CD14-positive monocyte (primary cell): ENCODE measurements around the gene IFT122. TPM values are rescaled to one million over a fixed set of nuclear protein-coding genes. Genes with fewer than 3 reads are reported as not detected.

Experiments used
- DNase-seq, 3 donors: peaks; one replicate each; pipeline ENCODE4 v3.0.0-alpha.2; 2011 to 2022
- H2AFZ ChIP-seq: 2 replicates; pipeline ENCODE4 v1.6.0; 2012; ENCODE audit warnings: mild to moderate bottlenecking, low read depth, low read length, inconsistent platforms; ENCODE audit not compliant: insufficient read depth, poor library complexity, severe bottlenecking
- H3K27ac ChIP-seq, 2 donors: 1 replicate in 1 of 2; 2 replicates in 1 of 2; pipeline ENCODE4 v1.5.1; 2012 to 2013; ENCODE audit warnings: low read length in 2 of 2, control low read depth in 1 of 2, inconsistent platforms in 1 of 2, low read depth in 1 of 2, mild to moderate bottlenecking in 1 of 2
- H3K27me3 ChIP-seq, 2 donors: one replicate each; pipeline versions ENCODE4 v1.6.0 to v1.6.1; 2011 to 2013; ENCODE audit warnings: low read length in 2 of 2; ENCODE audit not compliant: control insufficient read depth in 2 of 2, insufficient read depth in 2 of 2
- H3K36me3 ChIP-seq, 2 donors: replicated peaks in 1 of 2; 1 replicate in 1 of 2; 2 replicates in 1 of 2; pipeline versions ENCODE4 v1.5.1 to v1.6.1; 2012 to 2013; ENCODE audit warnings: low read length in 2 of 2, control low read depth in 1 of 2, inconsistent platforms in 1 of 2, mild to moderate bottlenecking in 1 of 2; ENCODE audit not compliant: insufficient read depth in 2 of 2, control insufficient read depth in 1 of 2
- H3K4me1 ChIP-seq, 2 donors: 1 replicate in 1 of 2; 2 replicates in 1 of 2; pipeline versions ENCODE4 v1.5.1 to v1.6.1; 2012 to 2013; ENCODE audit warnings: low read length in 2 of 2, control low read depth in 1 of 2, inconsistent platforms in 1 of 2, mild to moderate bottlenecking in 1 of 2, moderate library complexity in 1 of 2; ENCODE audit not compliant: insufficient read depth in 2 of 2, control insufficient read depth in 1 of 2
- H3K4me2 ChIP-seq: replicated peaks from 2 replicates; pipeline ENCODE3; 2012; ENCODE audit warnings: low read length, moderate library complexity, mild to moderate bottlenecking; ENCODE audit not compliant: poor library complexity, severe bottlenecking; ENCODE audit errors: extremely low read depth
- H3K4me3 ChIP-seq, 3 experiments: fragments of 200-600 bp in 1 of 3; sonication (generic) in 1 of 3; replicated peaks in 1 of 3; 1 replicate in 2 of 3; 2 replicates in 1 of 3; pipeline ENCODE4 v1.5.1; 2011 to 2013; ENCODE audit warnings: low read length in 3 of 3, mild to moderate bottlenecking in 3 of 3, control low read depth in 2 of 3, low read depth in 2 of 3, inconsistent platforms in 1 of 3, moderate library complexity in 1 of 3
- H3K79me2 ChIP-seq: 2 replicates; pipeline ENCODE4 v1.6.0; 2012; ENCODE audit warnings: mild to moderate bottlenecking, control low read depth, inconsistent platforms, low read length, moderate library complexity; ENCODE audit not compliant: insufficient read depth
- H3K9ac ChIP-seq: 2 replicates; pipeline ENCODE4 v1.6.0; 2017; ENCODE audit warnings: low read length, mild to moderate bottlenecking; ENCODE audit not compliant: insufficient read depth, poor library complexity, severe bottlenecking
- H3K9me3 ChIP-seq, 2 donors: replicated peaks in 1 of 2; 1 replicate in 1 of 2; 2 replicates in 1 of 2; pipeline versions ENCODE4 v1.5.1 to v1.6.1; 2012 to 2013; ENCODE audit warnings: low read length in 2 of 2, control low read depth in 1 of 2; ENCODE audit not compliant: control insufficient read depth in 1 of 2, insufficient read depth in 1 of 2
- H4K20me1 ChIP-seq: 2 replicates; pipeline ENCODE4 v1.6.0; 2012; ENCODE audit warnings: mild to moderate bottlenecking, low read length, control low read depth, moderate library complexity; ENCODE audit not compliant: insufficient read depth
- H3K27ac Mint-ChIP-seq, 7 donors: one replicate each; pipeline ENCODE4 v1.8.0; 2020; ENCODE audit warnings: mild to moderate bottlenecking in 7 of 7, mixed read lengths in 7 of 7, moderate library complexity in 6 of 7, inconsistent platforms in 2 of 7
- H3K27me3 Mint-ChIP-seq, 3 donors: one replicate each; pipeline ENCODE4 v1.8.0; 2021 to 2022; ENCODE audit warnings: low read depth in 3 of 3, mild to moderate bottlenecking in 3 of 3, mixed read lengths in 3 of 3, moderate library complexity in 3 of 3, inconsistent platforms in 1 of 3
- H3K36me3 Mint-ChIP-seq, 2 donors: one replicate each; pipeline ENCODE4 v1.8.0; 2020; ENCODE audit warnings: mixed read lengths in 2 of 2, inconsistent platforms in 1 of 2, mild to moderate bottlenecking in 1 of 2
- H3K4me1 Mint-ChIP-seq: one replicate; pipeline ENCODE4 v1.8.0; 2020; ENCODE audit warnings: mild to moderate bottlenecking, mixed read lengths
- H3K4me3 Mint-ChIP-seq, 2 donors: one replicate each; pipeline ENCODE4 v1.8.0; 2020; ENCODE audit warnings: mild to moderate bottlenecking in 2 of 2, mixed read lengths in 2 of 2, moderate library complexity in 1 of 2
- H3K9me3 Mint-ChIP-seq, 7 donors: one replicate each; pipeline ENCODE4 v1.8.0; 2020 to 2022; ENCODE audit warnings: mixed read lengths in 7 of 7, mild to moderate bottlenecking in 6 of 7, moderate library complexity in 6 of 7, inconsistent platforms in 2 of 7
- CTCF ChIP-seq: fragments of 200-600 bp; IDR thresholded peaks from one replicate; pipeline ENCODE4 v1.8.0; 2022; ENCODE audit warnings: antibody characterized with exemption, mild to moderate bottlenecking
- WGBS: methylation state at CpG from one replicate; pipeline ENCODE4 v1.1.5; 2013; ENCODE audit warnings: missing lambda C conversion rate; ENCODE audit not compliant: insufficient coverage; 5-methylcytosine and 5-hydroxymethylcytosine counted together
- intact Hi-C, 2 donors: fragments of 100-400 bp; cut with micrococcal nuclease; formaldehyde crosslinking; loops; one replicate each; pipeline versions ENCODE4 v1.15.0 to v1.15.1; 2023
- polyA plus RNA-seq, 3 donors: library from polyadenylated mRNA; depleted of rRNA in 1 of 3; unstranded in 2 of 3; stranded (reverse) in 1 of 3; fragments of 300-500 nt in 2 of 3; fragments of >200 nt in 1 of 3; fragmentation: Illumina TruSeq in 2 of 3; gene quantifications; 1 replicate in 2 of 3; 2 replicates in 1 of 3; pipeline ENCODE4 v1.2.3, GENCODE V29; 2012 to 2021

Gene IFT122
- polyA plus RNA-seq, 3 donors: 3.3 to 12.2 (median 3.6) TPM

- 83% methylated on average over 4 of the region's 6 CpGs for WGBS
- no peak overlapping the region for H3K9ac ChIP-seq
- H3K9me3 ChIP-seq: no peaks in the 10 kb centered on the region
- no peak overlapping the region for H3K4me3 Mint-ChIP-seq
- H3K27ac ChIP-seq: no peak overlapping the region
- no peak for DNase-seq
- no peaks in the 10 kb centered on the region for H3K4me1 Mint-ChIP-seq
- H3K27me3 ChIP-seq: no peaks in the 10 kb centered on the region
- no peak overlapping the region for H3K4me3 ChIP-seq
- no peaks in the 10 kb centered on the region for H3K4me1 ChIP-seq
- no peak overlapping the region for H3K27ac Mint-ChIP-seq
- H4K20me1 ChIP-seq: no peaks in the 10 kb centered on the region
- no peak for TF ChIP-seq CTCF
- H3K9me3 Mint-ChIP-seq: peaks cover 0 to 6% (median 0%) of the 10 kb centered on the region in 7 donors
- H3K79me2 ChIP-seq: no peaks in the 10 kb centered on the region
- no peak overlapping the region for H3K4me2 ChIP-seq
- intact Hi-C loops: no loop called here
- no peak overlapping the region for H2AFZ ChIP-seq
- H3K36me3 Mint-ChIP-seq: peaks cover 33 to 47% of the 10 kb centered on the region in 2 donors
- H3K36me3 ChIP-seq: peaks cover 0 to 50% of the 10 kb centered on the region in 2 donors
- H3K27me3 Mint-ChIP-seq: peaks cover 0 to 2% (median 0%) of the 10 kb centered on the region in 3 donors
These were observed 21.6 kb downstream of the IFT122 start for GRCh38 chr3:129461461-129462146.

- peaks cover 0 to 50% of the 10 kb centered on the region in 2 donors for H3K36me3 ChIP-seq
- no peaks in the 10 kb centered on the region for H3K9me3 ChIP-seq
- no peak for TF ChIP-seq CTCF
- no peaks in the 10 kb centered on the region for H3K79me2 ChIP-seq
- no peaks in the 10 kb centered on the region for H3K4me1 ChIP-seq
- H3K36me3 Mint-ChIP-seq: peaks cover 37 to 47% of the 10 kb centered on the region in 2 donors
- WGBS: 97% methylated on average over 3 of the region's 3 CpGs
- no peak overlapping the region for H3K9ac ChIP-seq
- no peak overlapping the region for H3K4me3 ChIP-seq
- H3K27ac ChIP-seq: no peak overlapping the region
- peaks cover 0 to 6% (median 0%) of the 10 kb centered on the region in 7 donors for H3K9me3 Mint-ChIP-seq
- H3K27me3 ChIP-seq: no peaks in the 10 kb centered on the region
- no peaks in the 10 kb centered on the region for H4K20me1 ChIP-seq
- no peak for DNase-seq
- intact Hi-C loops: no loop called here
- H2AFZ ChIP-seq: no peak overlapping the region
- no peak overlapping the region for H3K4me3 Mint-ChIP-seq
- H3K27me3 Mint-ChIP-seq: peaks cover 0 to 4% (median 0%) of the 10 kb centered on the region in 3 donors
- H3K4me1 Mint-ChIP-seq: no peaks in the 10 kb centered on the region
- peak overlapping the region in 1 of 7 donors; percentile 38 for H3K27ac Mint-ChIP-seq
- H3K4me2 ChIP-seq: no peak overlapping the region
These were observed 22.4 kb downstream of the IFT122 start for GRCh38 chr3:129462361-129462968.
